CD4-positive, alpha-beta T cell (primary cell): ENCODE measurements around the gene LTBP2. TPM values are rescaled to one million over a fixed set of nuclear protein-coding genes. Genes with fewer than 3 reads are reported as not detected.

Experiments used
- ATAC-seq: fragments of 200-7000 bp; cut with Tn5 transposase; one replicate; pipeline ENCODE4 v1.10.0; 2022; ENCODE audit warnings: mild to moderate bottlenecking; ENCODE audit not compliant: poor library complexity
- CTCF ChIA-PET: fragments of 350-600 bp; sonication (Branson Sonifier 250); formaldehyde crosslinking; loops from one replicate; lab custom pipeline; 2021; ENCODE audit warnings: antibody characterized with exemption, inconsistent platforms; lab: Charles Lee
- POLR2A ChIA-PET: fragments of 350-600 bp; sonication (Branson Sonifier 250); formaldehyde crosslinking; loops from one replicate; lab custom pipeline; 2021; ENCODE audit warnings: antibody characterized with exemption, inconsistent platforms; lab: Charles Lee
- DNase-seq, 14 experiments: peaks; one replicate each; pipeline ENCODE4 v3.0.0-alpha.2; 2013 to 2020; ENCODE audit warnings: mixed read lengths in 2 of 14
- H3K27ac ChIP-seq, 2 donors: one replicate each; pipeline versions ENCODE4 v1.5.1 to v1.7.0; 2013; ENCODE audit warnings: low read length in 2 of 2, low read depth in 1 of 2, mild to moderate bottlenecking in 1 of 2
- H3K27me3 ChIP-seq, 2 experiments: 1 replicate in 1 of 2; 2 replicates in 1 of 2; pipeline versions ENCODE4 v1.6.1 to v1.7.0; 2013; ENCODE audit warnings: low read length in 2 of 2, control low read depth in 1 of 2, mild to moderate bottlenecking in 1 of 2, moderate library complexity in 1 of 2; ENCODE audit not compliant: insufficient read depth in 2 of 2, control insufficient read depth in 1 of 2
- H3K36me3 ChIP-seq: one replicate; pipeline ENCODE4 v1.6.1; 2013; ENCODE audit warnings: low read length, control low read depth; ENCODE audit not compliant: insufficient read depth
- H3K4me1 ChIP-seq: one replicate; pipeline ENCODE4 v1.6.1; 2013; ENCODE audit warnings: low read length, control low read depth; ENCODE audit not compliant: insufficient read depth
- H3K4me3 ChIP-seq: one replicate; pipeline ENCODE4 v1.5.1; 2013; ENCODE audit warnings: mild to moderate bottlenecking, low read length, moderate library complexity
- H3K9me3 ChIP-seq, 2 experiments: 1 replicate in 1 of 2; 2 replicates in 1 of 2; pipeline versions ENCODE4 v1.6.1 to v1.7.0; 2013; ENCODE audit warnings: low read length in 2 of 2, mild to moderate bottlenecking in 2 of 2, control low read depth in 1 of 2, moderate library complexity in 1 of 2; ENCODE audit not compliant: control insufficient read depth in 1 of 2, insufficient read depth in 1 of 2
- H3K27ac Mint-ChIP-seq: one replicate; pipeline ENCODE4 v1.8.0; 2020; ENCODE audit warnings: mixed read lengths
- H3K27me3 Mint-ChIP-seq: one replicate; pipeline ENCODE4 v1.8.0; 2021; ENCODE audit warnings: mixed read lengths
- H3K36me3 Mint-ChIP-seq: one replicate; pipeline ENCODE4 v1.8.0; 2021; ENCODE audit warnings: low read depth, mixed read lengths
- H3K4me1 Mint-ChIP-seq: one replicate; pipeline ENCODE4 v1.8.0; 2021; ENCODE audit warnings: low read depth, mixed read lengths
- H3K4me3 Mint-ChIP-seq: one replicate; pipeline ENCODE4 v1.8.0; 2020; ENCODE audit warnings: mild to moderate bottlenecking, mixed read lengths
- H3K9me3 Mint-ChIP-seq: one replicate; pipeline ENCODE4 v1.8.0; 2020; ENCODE audit warnings: mixed read lengths
- intact Hi-C, 2 experiments: fragments of 100-400 bp; cut with DNase I in 1 of 2; cut with micrococcal nuclease in 1 of 2; formaldehyde crosslinking; loops; one replicate each; pipeline versions ENCODE4 v1.15.1 to v1.9.0; 2023 to 2025; cut with DNase I, micrococcal nuclease
- total RNA-seq, 174 experiments: library from RNA in 2 of 174; stranded (reverse) in 2 of 174; gene quantifications; one replicate each; pipeline ENCODE4 v1.2.3 and lab custom pipeline; 2021 to 2026
- TF ChIP-seq, protein P1 (sequence below): fragments of 200-600 bp; IDR thresholded peaks from one replicate; pipeline ENCODE4 v1.8.0; 2022; ENCODE audit warnings: antibody characterized with exemption, mild to moderate bottlenecking

Gene LTBP2
- total RNA-seq, 2 experiments from 2014 or later = 0.45 to 0.47 TPM

DNA sequence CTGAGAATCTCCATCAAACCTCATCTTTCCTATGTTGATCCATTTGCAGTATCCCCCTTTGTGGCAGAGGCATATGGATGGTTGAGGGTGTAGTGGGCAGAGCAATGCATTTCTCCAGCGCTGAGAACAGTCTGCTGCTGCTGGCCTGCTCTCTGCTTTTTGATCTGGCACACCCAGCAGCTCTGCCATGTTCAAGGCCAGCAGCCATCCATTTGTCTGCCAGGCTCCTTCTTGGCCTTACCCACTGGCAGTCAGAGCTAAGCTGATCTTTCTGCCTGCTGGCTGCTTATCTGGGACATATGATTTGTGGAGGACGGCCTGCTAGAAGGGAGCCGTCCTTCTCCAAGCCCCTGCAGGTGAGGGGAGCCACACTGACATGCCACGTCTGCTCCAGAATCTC, 135.9 kb downstream of the LTBP2 start:
- Histone ChIP-seq H3K9me3 (no peaks in the 10 kb centered on the region), H3K4me3 (no peak overlapping the region), H3K4me1 (no peaks in the 10 kb centered on the region), H3K27ac (no peak overlapping the region), H3K36me3 (peaks cover 20% of the 10 kb centered on the region), H3K27me3 (no peaks in the 10 kb centered on the region)
- TF ChIP-seq, protein P1, sequence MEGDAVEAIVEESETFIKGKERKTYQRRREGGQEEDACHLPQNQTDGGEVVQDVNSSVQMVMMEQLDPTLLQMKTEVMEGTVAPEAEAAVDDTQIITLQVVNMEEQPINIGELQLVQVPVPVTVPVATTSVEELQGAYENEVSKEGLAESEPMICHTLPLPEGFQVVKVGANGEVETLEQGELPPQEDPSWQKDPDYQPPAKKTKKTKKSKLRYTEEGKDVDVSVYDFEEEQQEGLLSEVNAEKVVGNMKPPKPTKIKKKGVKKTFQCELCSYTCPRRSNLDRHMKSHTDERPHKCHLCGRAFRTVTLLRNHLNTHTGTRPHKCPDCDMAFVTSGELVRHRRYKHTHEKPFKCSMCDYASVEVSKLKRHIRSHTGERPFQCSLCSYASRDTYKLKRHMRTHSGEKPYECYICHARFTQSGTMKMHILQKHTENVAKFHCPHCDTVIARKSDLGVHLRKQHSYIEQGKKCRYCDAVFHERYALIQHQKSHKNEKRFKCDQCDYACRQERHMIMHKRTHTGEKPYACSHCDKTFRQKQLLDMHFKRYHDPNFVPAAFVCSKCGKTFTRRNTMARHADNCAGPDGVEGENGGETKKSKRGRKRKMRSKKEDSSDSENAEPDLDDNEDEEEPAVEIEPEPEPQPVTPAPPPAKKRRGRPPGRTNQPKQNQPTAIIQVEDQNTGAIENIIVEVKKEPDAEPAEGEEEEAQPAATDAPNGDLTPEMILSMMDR = no peak
- ChIA-PET CTCF (no interaction called here), POLR2A (no interaction called here)
- Mint-ChIP-seq H3K36me3 (peaks cover 43% of the 10 kb centered on the region), H3K4me1 (no peaks in the 10 kb centered on the region), H3K4me3 (no peak overlapping the region), H3K27ac (no peak overlapping the region), H3K9me3 (no peaks in the 10 kb centered on the region), H3K27me3 (no peaks in the 10 kb centered on the region)
- ATAC-seq (no peak), DNase-seq (no peak)
- intact Hi-C loops = no loop called here

DNA sequence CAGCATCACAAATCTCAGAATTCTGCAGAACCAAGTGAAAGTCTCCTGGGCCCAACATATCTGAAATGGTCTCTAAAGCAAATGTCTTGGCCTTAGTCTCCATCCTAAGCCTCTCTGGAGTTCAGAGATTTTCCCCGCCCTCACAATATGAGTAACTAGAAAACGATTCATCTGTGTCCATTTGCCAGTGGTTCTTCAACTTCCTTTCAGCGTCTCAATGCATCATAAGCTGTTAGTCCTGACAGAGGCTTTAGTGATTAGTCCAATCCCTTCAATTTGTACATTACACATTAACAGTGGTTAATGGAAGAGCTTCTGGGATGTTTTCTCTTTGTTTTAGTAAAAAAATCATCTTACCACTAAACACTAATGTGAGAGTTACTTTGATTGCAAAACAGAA, 136.4 kb downstream of the LTBP2 start:
- ChIA-PET POLR2A (no interaction called here), CTCF (no interaction called here)
- Mint-ChIP-seq H3K4me3 (no peak overlapping the region), H3K27me3 (no peaks in the 10 kb centered on the region), H3K4me1 (no peaks in the 10 kb centered on the region), H3K36me3 (peaks cover 39% of the 10 kb centered on the region), H3K9me3 (no peaks in the 10 kb centered on the region), H3K27ac (no peak overlapping the region)
- ATAC-seq (no peak), DNase-seq (no peak)
- TF ChIP-seq, protein P1 = no peak
- Histone ChIP-seq H3K36me3 (peaks cover 16% of the 10 kb centered on the region), H3K4me1 (no peaks in the 10 kb centered on the region), H3K9me3 (no peaks in the 10 kb centered on the region), H3K27ac (no peak overlapping the region), H3K4me3 (no peak overlapping the region), H3K27me3 (no peaks in the 10 kb centered on the region)
- intact Hi-C loops = no loop called here

DNA sequence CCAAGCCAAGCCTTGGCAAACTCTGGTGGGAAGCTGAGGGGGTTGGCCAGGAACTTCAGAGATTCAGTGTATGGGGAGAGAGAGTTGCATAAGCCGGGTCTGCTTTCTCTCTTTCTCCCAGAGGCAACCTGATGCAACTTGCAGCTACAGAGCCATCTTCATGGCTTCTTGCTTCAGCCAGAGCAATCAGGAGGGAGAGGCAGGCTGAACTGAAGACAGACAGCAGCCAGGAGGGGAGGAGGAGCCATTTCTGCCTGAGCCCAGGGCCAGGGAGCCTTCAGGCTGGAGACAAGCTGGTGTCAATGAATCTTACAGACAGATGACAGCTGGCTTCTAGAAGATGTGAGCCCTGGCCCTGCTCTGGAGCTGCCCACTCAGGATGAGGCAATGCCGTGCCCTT, 137.7 kb downstream of the LTBP2 start:
- H3K27me3 Mint-ChIP-seq = no peaks in the 10 kb centered on the region
- no peaks in the 10 kb centered on the region for H3K9me3 Mint-ChIP-seq
- H3K4me3 Mint-ChIP-seq = no peak overlapping the region
- ATAC-seq (no peak), DNase-seq (no peak)
- H3K27me3 ChIP-seq = no peaks in the 10 kb centered on the region
- CTCF ChIA-PET = no interaction called here
- no peaks in the 10 kb centered on the region for H3K4me1 Mint-ChIP-seq
- no peak overlapping the region for H3K27ac ChIP-seq
- intact Hi-C loops = no loop called here
- peaks cover 9% of the 10 kb centered on the region for H3K36me3 ChIP-seq
- H3K4me3 ChIP-seq = no peak overlapping the region
- no peaks in the 10 kb centered on the region for H3K4me1 ChIP-seq
- POLR2A ChIA-PET = no interaction called here
- H3K27ac Mint-ChIP-seq = no peak overlapping the region
- TF ChIP-seq, protein P1 = no peak
- H3K36me3 Mint-ChIP-seq = peaks cover 26% of the 10 kb centered on the region
- H3K9me3 ChIP-seq = no peaks in the 10 kb centered on the region
